GM21576 (cell line): ENCODE results near the gene GPR4.

ENCODE experiments used
- ATAC-seq: cut with Tn5 transposase; IDR thresholded peaks from one replicate; pipeline ENCODE4 v1.9.1; 2021; ENCODE audit warnings: mild to moderate bottlenecking, moderate library complexity; ENCODE audit not compliant: unreplicated experiment

Gene GPR4

DNA sequence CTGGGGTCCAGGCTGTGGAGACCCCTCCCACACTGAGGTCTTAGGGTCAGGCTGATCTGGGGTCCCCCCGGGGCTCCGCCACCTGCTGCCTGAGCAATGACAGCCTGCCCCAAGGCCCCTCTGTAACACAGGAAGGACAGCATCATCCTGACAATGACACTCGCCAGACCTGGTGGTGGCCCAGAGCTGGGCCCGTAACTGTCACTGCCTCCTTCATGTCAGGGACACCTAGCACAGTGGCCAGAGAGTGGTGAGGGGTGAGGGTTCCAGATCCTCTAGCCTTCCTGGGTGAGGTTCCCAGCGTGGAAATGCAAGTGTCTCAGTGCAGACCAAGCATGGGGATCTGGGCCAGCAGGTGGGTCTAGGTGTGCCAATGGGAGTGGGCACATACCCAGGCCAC lies 45.2 kb downstream of the GPR4 start:
- no peak for ATAC-seq

DNA sequence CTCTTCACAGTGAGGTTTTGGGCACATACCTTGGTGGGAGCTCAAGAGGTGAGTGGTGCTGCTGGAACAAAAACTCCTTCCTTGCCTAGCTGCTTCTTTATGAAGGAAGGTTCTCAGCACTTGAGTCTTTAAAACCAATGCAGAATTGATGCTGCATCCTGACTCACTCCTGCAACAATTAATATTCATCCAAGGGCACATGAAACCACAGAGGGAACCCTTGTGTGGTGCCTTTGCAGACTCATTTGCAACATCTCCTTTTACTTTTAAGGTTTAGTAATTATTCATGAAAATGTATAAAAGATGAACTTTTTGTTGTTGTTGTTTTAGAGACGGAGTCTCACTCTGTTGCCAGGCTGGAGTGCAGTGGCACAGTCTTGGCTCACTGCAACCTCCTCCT lies 47.5 kb downstream of the GPR4 start:
- no peak for ATAC-seq

- no peak for ATAC-seq
Observed at GRCh38 chr19:45553464-45553863, 48.5 kb downstream of the GPR4 start.

DNA sequence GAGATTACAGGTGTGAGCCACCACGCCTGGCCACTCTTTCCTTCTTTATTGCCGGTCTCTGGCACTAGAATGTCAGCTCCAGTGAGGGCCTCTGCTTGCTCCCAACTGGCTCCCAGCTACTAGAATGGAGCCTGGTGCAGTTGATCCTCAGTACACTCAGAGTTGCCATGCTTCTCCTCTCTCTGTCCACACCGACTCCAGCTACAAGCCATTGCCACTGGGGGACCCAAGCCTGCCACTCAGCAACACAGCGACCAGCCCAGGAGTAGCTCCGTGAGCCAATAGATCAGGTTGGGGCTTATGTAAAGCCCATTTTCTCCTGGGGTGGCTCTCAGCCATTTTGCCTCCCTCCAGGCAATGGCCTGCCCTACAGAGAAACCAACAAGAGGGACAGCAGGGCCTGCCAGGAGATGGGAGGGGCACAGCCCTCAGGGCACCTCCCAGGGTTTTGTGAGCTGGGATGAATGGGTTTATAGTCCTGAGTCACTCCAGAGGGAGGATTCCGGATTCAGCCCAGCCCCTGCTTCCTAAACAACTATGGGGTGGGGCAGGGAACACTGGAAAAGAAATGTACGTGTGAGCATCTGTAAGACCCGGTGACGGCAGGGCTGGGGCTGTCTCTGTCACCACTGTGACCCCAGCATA lies 53.9 kb downstream of the GPR4 start:
- ATAC-seq: no peak

GRCh38 chr19:45547211-45547770 lies 54.7 kb downstream of the GPR4 start:
- ATAC-seq: no peak

- no peak for ATAC-seq
Observed at GRCh38 chr19:45542234-45542668, 59.8 kb downstream of the GPR4 start.
